Measurements from ENCODE around the gene WNT10A.
A peak's percentile ranks its signal among the peaks of the same experiment; 100 is the strongest.

Gene WNT10A

GRCh38 chr2:218878486-218878885, 2.2 kb upstream of the WNT10A start:
- no peak for DNase-seq

- DNase-seq, result peak; percentile 60
Measured at GRCh38 chr2:218878926-218879761, 1.5 kb upstream of the WNT10A start.

GRCh38 chr2:218879776-218880101, 913 bp upstream of the WNT10A start:
- no peak for DNase-seq

GRCh38 chr2:218880859-218881594, 375 bp downstream of the WNT10A start:
- no peak for DNase-seq

- DNase-seq, result no peak
Measured at GRCh38 chr2:218881744-218882460, 1.2 kb downstream of the WNT10A start.

- no peak for DNase-seq
Measured at GRCh38 chr2:218882461-218882816, 1.8 kb downstream of the WNT10A start.

GRCh38 chr2:218882866-218883366, 2.3 kb downstream of the WNT10A start:
- DNase-seq, result no peak

- DNase-seq, result no peak
Measured at GRCh38 chr2:218883491-218884490, 3.1 kb downstream of the WNT10A start.

- no peak for DNase-seq
Measured at GRCh38 chr2:218884519-218884918, 3.9 kb downstream of the WNT10A start.

- DNase-seq, result peak; percentile 91
Measured at GRCh38 chr2:218885981-218886947, 5.6 kb downstream of the WNT10A start.

GRCh38 chr2:218887079-218887478, 6.4 kb downstream of the WNT10A start:
- DNase-seq, result no peak

- no peak for DNase-seq
Measured at GRCh38 chr2:218888341-218888740, 7.7 kb downstream of the WNT10A start.

GRCh38 chr2:218889937-218890336, 9.3 kb downstream of the WNT10A start:
- no peak for DNase-seq

GRCh38 chr2:218890369-218890768, 9.7 kb downstream of the WNT10A start:
- no peak for DNase-seq

- DNase-seq, result no peak
Measured at GRCh38 chr2:218891275-218892135, 10.9 kb downstream of the WNT10A start.

GRCh38 chr2:218892693-218893348, 12.2 kb downstream of the WNT10A start:
- DNase-seq, result peak; percentile 51

- no peak for DNase-seq
Measured at GRCh38 chr2:218893349-218894150, 12.9 kb downstream of the WNT10A start.

- DNase-seq, result no peak
Measured at GRCh38 chr2:218894151-218894879, 13.7 kb downstream of the WNT10A start.

Measured in NCI-H524 treated with DMSO at 0.1 percent for 48 hours (cell line).